Measurements from ENCODE around the gene CLDN16. TPM values are rescaled to one million over a fixed set of nuclear protein-coding genes. Genes with fewer than 3 reads are reported as not detected.

The CLDN16 gene
- total and polyA plus RNA-seq, 2 donors (not counting 1 experiment from before 2014, with no cell fraction given) = 0.10 to 0.33 TPM

DNA sequence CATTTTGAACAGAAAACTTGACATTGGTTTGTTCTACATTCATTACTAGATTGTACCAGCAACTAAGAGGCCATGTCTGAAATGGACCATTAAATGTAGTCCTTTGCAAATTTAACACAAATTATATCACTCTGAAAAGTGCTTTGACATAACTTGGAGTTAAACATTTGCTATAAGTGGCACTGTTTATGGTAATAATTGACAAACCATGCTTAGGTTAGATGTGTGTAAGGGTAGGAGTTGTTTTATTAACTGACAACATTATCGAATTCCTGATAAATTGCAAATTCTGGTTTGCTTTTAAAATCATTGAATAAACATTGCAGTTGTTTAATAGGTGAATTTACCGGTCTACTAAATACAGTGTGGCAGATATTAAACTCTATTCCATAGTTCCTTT is 67.9 kb downstream of the CLDN16 start:
- Histone ChIP-seq H3K4me3 (replicated peaks in 1 of 4; ENCODE audit: control extremely low read depth in 1 of 4, insufficient read depth in 1 of 4, low read depth in 3 of 4, low read length in 4 of 4) (no peak overlapping the region), H3K4me2 (ENCODE audit: extremely low read depth, insufficient read depth, low read length) (no peak overlapping the region), H3K79me2 (ENCODE audit: control insufficient read depth, insufficient read depth, low read length) (no peaks in the 10 kb centered on the region), H3K9me3 (ENCODE audit: control insufficient read depth, insufficient read depth, low read depth, low read length) (no peaks in the 10 kb centered on the region), H3K9ac (ENCODE audit: insufficient read depth, low read length) (no peak overlapping the region), H4K20me1 (ENCODE audit: control insufficient read depth, extremely low read depth, insufficient read depth, low read length) (no peaks in the 10 kb centered on the region), H3K27ac (ENCODE audit: insufficient read depth, low read length) (no peak overlapping the region), H2AFZ (ENCODE audit: low read length) (no peak overlapping the region), H3K36me3 (ENCODE audit: control insufficient read depth, insufficient read depth, low read length) (no peaks in the 10 kb centered on the region), H3K27me3 (ENCODE audit: control insufficient read depth, insufficient read depth, low read length) (no peaks in the 10 kb centered on the region), H3K4me1 (ENCODE audit: control insufficient read depth, extremely low read depth, insufficient read depth, low read length) (no peaks in the 10 kb centered on the region)
- no peak for DNase-seq (ENCODE audit: low read depth in 2 of 2)
- TF ChIP-seq EZH2 (IDR thresholded peaks at IDR 0.05; ENCODE audit: low read length, missing control alignments) = no peak
- TF ChIP-seq, protein P1, sequence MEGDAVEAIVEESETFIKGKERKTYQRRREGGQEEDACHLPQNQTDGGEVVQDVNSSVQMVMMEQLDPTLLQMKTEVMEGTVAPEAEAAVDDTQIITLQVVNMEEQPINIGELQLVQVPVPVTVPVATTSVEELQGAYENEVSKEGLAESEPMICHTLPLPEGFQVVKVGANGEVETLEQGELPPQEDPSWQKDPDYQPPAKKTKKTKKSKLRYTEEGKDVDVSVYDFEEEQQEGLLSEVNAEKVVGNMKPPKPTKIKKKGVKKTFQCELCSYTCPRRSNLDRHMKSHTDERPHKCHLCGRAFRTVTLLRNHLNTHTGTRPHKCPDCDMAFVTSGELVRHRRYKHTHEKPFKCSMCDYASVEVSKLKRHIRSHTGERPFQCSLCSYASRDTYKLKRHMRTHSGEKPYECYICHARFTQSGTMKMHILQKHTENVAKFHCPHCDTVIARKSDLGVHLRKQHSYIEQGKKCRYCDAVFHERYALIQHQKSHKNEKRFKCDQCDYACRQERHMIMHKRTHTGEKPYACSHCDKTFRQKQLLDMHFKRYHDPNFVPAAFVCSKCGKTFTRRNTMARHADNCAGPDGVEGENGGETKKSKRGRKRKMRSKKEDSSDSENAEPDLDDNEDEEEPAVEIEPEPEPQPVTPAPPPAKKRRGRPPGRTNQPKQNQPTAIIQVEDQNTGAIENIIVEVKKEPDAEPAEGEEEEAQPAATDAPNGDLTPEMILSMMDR (conservative IDR thresholded peaks at IDR 0.05 in 1 of 2, IDR thresholded peaks at IDR 0.05 in 1 of 2; ENCODE audit: low read depth in 1 of 2, low read length in 2 of 2) = no peak

- H3K9ac ChIP-seq (ENCODE audit: insufficient read depth, low read length) = no peak overlapping the region
- no peaks in the 10 kb centered on the region for H3K36me3 ChIP-seq (ENCODE audit: control insufficient read depth, insufficient read depth, low read length)
- TF ChIP-seq, protein P1 (conservative IDR thresholded peaks at IDR 0.05 in 1 of 2, IDR thresholded peaks at IDR 0.05 in 1 of 2; ENCODE audit: low read depth in 1 of 2, low read length in 2 of 2) = no peak
- no peak for TF ChIP-seq EZH2 (IDR thresholded peaks at IDR 0.05; ENCODE audit: low read length, missing control alignments)
- H4K20me1 ChIP-seq (ENCODE audit: control insufficient read depth, extremely low read depth, insufficient read depth, low read length) = no peaks in the 10 kb centered on the region
- no peak overlapping the region for H2AFZ ChIP-seq (ENCODE audit: low read length)
- H3K4me1 ChIP-seq (ENCODE audit: control insufficient read depth, extremely low read depth, insufficient read depth, low read length) = no peaks in the 10 kb centered on the region
- H3K4me2 ChIP-seq (ENCODE audit: extremely low read depth, insufficient read depth, low read length) = no peak overlapping the region
- H3K27ac ChIP-seq (ENCODE audit: insufficient read depth, low read length) = no peak overlapping the region
- no peaks in the 10 kb centered on the region for H3K27me3 ChIP-seq (ENCODE audit: control insufficient read depth, insufficient read depth, low read length)
- no peak for DNase-seq (ENCODE audit: low read depth in 2 of 2)
- no peak overlapping the region for H3K4me3 ChIP-seq (replicated peaks in 1 of 4; ENCODE audit: control extremely low read depth in 1 of 4, insufficient read depth in 1 of 4, low read depth in 3 of 4, low read length in 4 of 4)
- no peaks in the 10 kb centered on the region for H3K9me3 ChIP-seq (ENCODE audit: control insufficient read depth, insufficient read depth, low read depth, low read length)
- H3K79me2 ChIP-seq (ENCODE audit: control insufficient read depth, insufficient read depth, low read length) = no peaks in the 10 kb centered on the region
Observed at GRCh38 chr3:190456770-190457169, 68.8 kb downstream of the CLDN16 start.

GRCh38 chr3:190458040-190458439 is 70.1 kb downstream of the CLDN16 start:
- no peaks in the 10 kb centered on the region for H3K9me3 ChIP-seq (ENCODE audit: control insufficient read depth, insufficient read depth, low read depth, low read length)
- TF ChIP-seq EZH2 (IDR thresholded peaks at IDR 0.05; ENCODE audit: low read length, missing control alignments) = no peak
- no peaks in the 10 kb centered on the region for H3K36me3 ChIP-seq (ENCODE audit: control insufficient read depth, insufficient read depth, low read length)
- no peaks in the 10 kb centered on the region for H4K20me1 ChIP-seq (ENCODE audit: control insufficient read depth, extremely low read depth, insufficient read depth, low read length)
- no peaks in the 10 kb centered on the region for H3K27me3 ChIP-seq (ENCODE audit: control insufficient read depth, insufficient read depth, low read length)
- H3K4me1 ChIP-seq (ENCODE audit: control insufficient read depth, extremely low read depth, insufficient read depth, low read length) = no peaks in the 10 kb centered on the region
- peak; percentile 5 to 8 for DNase-seq (ENCODE audit: low read depth in 2 of 2)
- no peaks in the 10 kb centered on the region for H3K79me2 ChIP-seq (ENCODE audit: control insufficient read depth, insufficient read depth, low read length)
- no peak overlapping the region for H3K4me2 ChIP-seq (ENCODE audit: extremely low read depth, insufficient read depth, low read length)
- no peak overlapping the region for H3K9ac ChIP-seq (ENCODE audit: insufficient read depth, low read length)
- H2AFZ ChIP-seq (ENCODE audit: low read length) = no peak overlapping the region
- H3K27ac ChIP-seq (ENCODE audit: insufficient read depth, low read length) = no peak overlapping the region
- no peak overlapping the region for H3K4me3 ChIP-seq (replicated peaks in 1 of 4; ENCODE audit: control extremely low read depth in 1 of 4, insufficient read depth in 1 of 4, low read depth in 3 of 4, low read length in 4 of 4)

Other genes with a start within 250 kb of the CLDN16 start
- 2.6 and 7.1 TPM in 2 replicates for gene CLDN1, start 65.7 kb upstream of the CLDN16 start, total RNA-seq
- 3.0 TPM in 2 replicates for gene CLDN1, start 65.7 kb upstream of the CLDN16 start, polyA plus RNA-seq
- not detected in 2 replicates for gene TMEM207, start 61.7 kb downstream of the CLDN16 start, total RNA-seq
- gene TMEM207, start 61.7 kb downstream of the CLDN16 start, polyA plus RNA-seq = not detected in 2 replicates
- gene IL1RAP, start 125.9 kb downstream of the CLDN16 start, total RNA-seq = 10.2 and 10.8 TPM in 2 replicates
- 11.4 and 12.6 TPM in 2 replicates for gene IL1RAP, start 125.9 kb downstream of the CLDN16 start, polyA plus RNA-seq

Data from fibroblast of lung (primary cell).